CD4-positive, alpha-beta T cell treated with Interleukin-17A for 4 hours (primary cell): ENCODE measurements around the gene GKAP1.
A peak's percentile ranks its signal among the peaks of the same experiment; 100 is the strongest.
"Not testable (repeated sequence)": the region's sequence is repeated elsewhere in the genome, so short reads cannot be mapped to it uniquely, and the experiment has no call there.

Experiments used
- DNase-seq: peaks from one replicate; pipeline ENCODE4 v3.0.0-alpha.2; 2020; ENCODE audit warnings: mixed read lengths

Gene GKAP1

DNA sequence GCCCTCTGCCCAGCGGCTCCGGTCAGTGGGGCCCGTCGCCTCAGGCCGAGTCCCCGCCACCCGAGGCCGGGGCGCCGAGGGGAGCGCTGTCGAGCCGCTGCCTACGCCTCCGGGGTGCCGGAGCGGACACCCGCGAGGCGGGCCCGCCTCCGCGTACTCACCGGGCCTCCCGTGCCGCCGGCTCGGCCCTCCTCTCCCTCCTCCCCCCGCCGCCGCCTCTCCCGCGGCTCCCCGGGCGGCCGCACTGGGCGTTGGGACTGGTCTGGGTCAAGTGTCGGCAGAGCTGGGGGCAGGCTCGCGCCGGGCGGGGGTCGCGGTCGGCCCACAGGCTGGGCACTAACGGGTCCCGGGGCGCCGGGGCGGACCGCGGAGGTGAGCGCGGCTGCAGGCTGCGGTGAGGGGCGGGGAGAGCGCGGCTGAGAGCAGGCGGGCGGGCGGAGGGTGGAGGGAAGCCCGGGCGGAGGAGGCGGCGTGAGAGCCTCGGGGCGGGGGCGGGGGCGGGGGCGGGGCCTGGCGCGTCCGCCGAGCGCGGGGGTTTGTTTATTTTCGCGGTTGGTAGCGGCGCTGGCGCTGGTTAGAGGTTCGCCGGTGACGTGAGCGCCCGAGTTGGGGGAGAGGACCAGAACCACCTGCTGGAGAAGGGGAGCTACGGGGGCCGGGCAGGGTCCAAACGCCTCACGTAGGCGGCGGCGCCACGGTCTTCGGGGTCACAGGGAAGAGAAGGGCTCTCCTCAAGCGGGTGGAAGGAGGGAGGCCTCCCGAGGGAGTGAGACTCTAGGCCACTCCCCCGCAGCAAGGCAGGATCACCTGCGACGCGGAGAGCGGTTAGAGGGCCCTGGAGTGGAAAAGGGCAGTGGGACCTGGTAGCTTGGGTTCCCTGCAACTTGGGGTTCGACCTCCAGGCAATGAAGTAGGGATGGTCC is at the start of gene GKAP1:
GKAP1 (minus strand) TSS at position 414 of the 923 bp plus-strand sequence. CDS start 11,252 bp downstream, outside the sequence.
- peak; percentile 92 for DNase-seq

- not testable (repeated sequence) for DNase-seq
Observed at GRCh38 chr9:83849895-83850294, 32.3 kb upstream of the GKAP1 start.

- not testable (repeated sequence) for DNase-seq
Observed at GRCh38 chr9:83837070-83837643, 19.6 kb upstream of the GKAP1 start.

- DNase-seq = not testable (repeated sequence)
Observed at GRCh38 chr9:83830426-83831071, 13.0 kb upstream of the GKAP1 start.

- not testable (repeated sequence) for DNase-seq
Observed at GRCh38 chr9:83824986-83825623, 7.5 kb upstream of the GKAP1 start.

- peak; percentile 51 for DNase-seq
Observed at GRCh38 chr9:83817011-83817355, 586 bp downstream of the GKAP1 start.

GRCh38 chr9:83815120-83815519 is 2.4 kb downstream of the GKAP1 start:
- not testable (repeated sequence) for DNase-seq

- DNase-seq = not testable (repeated sequence)
Observed at GRCh38 chr9:83809213-83809612, 8.4 kb downstream of the GKAP1 start.

GRCh38 chr9:83804454-83804853 is 13.1 kb downstream of the GKAP1 start:
- not testable (repeated sequence) for DNase-seq

DNA sequence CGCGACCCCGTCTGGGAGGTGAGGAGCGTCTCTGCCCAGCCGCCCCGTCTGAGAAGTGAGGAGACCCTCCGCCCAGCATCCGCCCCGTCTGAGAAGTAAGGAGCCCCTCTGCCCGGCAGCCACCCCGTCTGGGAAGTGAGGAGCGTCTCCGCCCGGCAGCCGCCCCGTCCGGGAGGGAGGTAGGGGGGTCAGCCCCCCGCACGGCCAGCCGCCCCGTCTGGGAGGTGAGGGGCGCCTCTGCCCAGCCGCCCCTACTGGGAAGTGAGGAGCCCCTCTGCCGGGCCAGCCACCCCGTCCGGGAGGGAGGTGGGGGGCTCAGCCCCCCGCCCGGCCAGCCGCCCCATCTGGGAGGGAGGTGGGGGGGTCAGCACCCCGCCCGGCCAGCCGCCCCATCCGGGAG is 13.6 kb downstream of the GKAP1 start:
- not testable (repeated sequence) for DNase-seq

DNA sequence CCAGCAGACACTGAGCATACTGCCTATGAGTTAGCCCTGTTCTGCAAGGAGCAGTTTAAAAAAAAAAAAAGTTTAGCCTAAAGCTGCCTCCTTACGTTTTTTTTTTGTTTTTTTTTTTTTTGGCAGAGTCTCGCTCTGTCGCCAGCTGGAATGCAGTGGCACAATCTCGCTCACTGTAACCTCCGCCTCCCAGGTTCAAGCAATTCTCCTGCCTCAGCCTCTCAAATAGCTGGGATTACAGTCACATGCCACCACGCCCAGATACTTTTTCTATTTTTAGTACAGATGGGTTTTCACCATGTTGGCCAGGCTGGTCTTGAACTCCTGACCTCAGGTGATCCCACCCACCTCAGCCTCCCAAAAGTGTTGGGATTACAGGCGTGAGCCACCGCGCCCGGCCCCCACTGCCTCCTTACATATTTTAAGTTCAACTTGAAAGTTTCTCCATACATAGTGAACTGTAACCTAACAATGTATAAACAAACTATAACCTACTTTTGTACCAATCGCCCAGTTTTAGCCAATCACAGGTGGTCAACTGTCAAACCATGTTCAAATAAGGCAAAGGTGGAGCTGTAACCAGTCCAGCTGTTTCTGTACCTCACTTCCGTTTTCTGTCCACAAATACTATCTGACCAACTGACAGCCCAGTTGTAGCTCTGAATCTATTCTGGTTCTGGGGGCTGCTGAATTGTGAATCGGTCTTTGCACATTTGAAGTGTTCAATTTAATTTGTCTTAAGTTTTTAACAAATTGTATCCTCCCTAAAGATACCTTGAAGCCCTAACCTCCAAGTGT is 17.1 kb downstream of the GKAP1 start:
- no peak for DNase-seq

DNA sequence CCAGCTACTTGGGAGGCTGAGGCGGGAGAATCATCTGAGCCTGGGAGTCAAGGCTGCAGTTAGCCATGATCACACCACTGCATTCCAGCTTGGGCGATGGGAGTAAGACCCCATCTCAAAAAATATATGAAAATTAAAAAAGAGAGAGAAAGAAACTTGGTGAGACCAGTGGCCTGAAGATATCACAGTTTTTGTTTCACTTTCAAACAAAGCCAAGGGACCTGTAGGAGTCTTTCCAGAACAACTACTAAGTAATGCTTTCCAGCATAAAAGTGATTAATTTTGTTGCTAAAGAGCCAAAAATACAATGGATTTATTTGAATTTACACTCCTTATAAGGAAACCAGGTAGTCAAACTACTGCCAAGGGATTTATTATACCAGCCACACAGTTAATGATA is 23.5 kb downstream of the GKAP1 start:
- DNase-seq = no peak

DNA sequence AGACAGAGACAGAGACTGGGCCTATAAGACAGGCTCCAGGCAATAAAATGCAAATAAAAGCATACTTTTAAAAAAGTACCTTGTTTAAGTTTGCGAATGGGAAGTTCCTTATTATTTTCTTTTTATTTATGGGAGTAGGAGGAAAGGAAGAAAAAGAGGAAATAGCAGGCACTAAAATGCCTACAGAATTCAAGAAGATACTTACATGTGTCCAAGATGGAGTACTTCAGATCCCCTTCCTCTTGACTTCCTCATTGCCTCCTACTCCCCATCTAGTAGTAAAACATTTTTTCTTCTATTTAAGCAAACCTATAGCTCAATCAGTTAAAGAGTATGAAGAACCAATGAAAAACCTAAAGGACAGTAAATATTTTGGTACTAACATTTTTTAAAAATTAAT is 24.8 kb downstream of the GKAP1 start:
- DNase-seq = no peak

- DNase-seq = no peak
Observed at GRCh38 chr9:83778164-83778563, 39.4 kb downstream of the GKAP1 start.

- no peak for DNase-seq
Observed at GRCh38 chr9:83775932-83776331, 41.6 kb downstream of the GKAP1 start.

- no peak for DNase-seq
Observed at GRCh38 chr9:83772860-83773259, 44.7 kb downstream of the GKAP1 start.

- DNase-seq = no peak
Observed at GRCh38 chr9:83765376-83765775, 52.2 kb downstream of the GKAP1 start.

DNA sequence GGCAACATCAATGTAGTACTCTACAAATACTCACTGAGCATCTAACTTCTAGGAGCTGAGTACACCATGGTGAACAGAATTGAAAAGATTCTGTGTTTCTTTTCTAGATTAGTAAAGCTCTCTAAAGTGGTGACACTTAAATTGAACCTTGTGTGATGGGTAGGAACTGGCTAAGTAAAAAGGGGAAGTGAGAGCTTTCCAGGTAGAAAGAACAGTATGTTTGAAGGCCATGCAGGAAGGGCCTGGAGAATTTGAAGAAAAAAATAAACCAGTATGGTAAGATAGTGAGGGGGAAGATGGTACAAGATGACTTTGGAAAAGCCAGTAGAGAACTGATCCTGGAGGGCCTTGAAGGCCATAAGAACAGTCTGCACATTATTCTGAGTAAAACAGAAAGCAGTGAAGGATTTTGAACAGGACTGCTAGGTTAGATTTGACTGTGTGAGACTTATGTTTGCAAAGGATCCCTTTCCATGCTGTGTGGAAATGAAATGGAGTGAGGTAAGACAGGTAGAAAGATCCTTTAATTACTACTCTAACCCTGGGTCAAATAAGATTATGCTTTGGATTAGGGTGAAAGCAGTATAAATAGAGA is 63.1 kb downstream of the GKAP1 start:
- DNase-seq = no peak

GRCh38 chr9:83749706-83750105 is 67.9 kb downstream of the GKAP1 start:
- DNase-seq = no peak

- no peak for DNase-seq
Observed at GRCh38 chr9:83744206-83744605, 73.4 kb downstream of the GKAP1 start.

DNA sequence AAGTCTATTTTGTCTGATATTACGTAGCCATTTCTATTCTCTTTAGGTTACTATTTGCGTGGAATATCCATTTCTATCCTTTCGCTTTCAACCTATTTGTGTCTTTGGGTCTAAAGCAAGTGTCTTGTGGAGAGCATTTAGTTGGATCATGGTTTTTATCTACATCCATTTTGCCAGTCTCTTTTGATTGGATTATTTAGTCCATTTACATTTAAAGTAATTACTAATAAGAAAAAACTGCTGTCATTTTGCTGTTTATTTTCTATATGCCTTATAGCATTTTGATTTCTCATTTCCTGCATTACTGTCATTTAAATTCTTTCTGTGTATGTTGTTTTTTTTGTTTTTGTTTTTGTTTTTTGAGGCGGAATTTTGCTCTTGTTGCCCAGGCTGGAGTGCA is 83.8 kb downstream of the GKAP1 start:
- no peak for DNase-seq
